Measurements from ENCODE around the gene OR12D1. TPM values are rescaled to one million over a fixed set of nuclear protein-coding genes. Genes with fewer than 3 reads are reported as not detected.

Gene OR12D1
- total and polyA plus RNA-seq, 2 experiments from 2014 or later: not detected

DNA sequence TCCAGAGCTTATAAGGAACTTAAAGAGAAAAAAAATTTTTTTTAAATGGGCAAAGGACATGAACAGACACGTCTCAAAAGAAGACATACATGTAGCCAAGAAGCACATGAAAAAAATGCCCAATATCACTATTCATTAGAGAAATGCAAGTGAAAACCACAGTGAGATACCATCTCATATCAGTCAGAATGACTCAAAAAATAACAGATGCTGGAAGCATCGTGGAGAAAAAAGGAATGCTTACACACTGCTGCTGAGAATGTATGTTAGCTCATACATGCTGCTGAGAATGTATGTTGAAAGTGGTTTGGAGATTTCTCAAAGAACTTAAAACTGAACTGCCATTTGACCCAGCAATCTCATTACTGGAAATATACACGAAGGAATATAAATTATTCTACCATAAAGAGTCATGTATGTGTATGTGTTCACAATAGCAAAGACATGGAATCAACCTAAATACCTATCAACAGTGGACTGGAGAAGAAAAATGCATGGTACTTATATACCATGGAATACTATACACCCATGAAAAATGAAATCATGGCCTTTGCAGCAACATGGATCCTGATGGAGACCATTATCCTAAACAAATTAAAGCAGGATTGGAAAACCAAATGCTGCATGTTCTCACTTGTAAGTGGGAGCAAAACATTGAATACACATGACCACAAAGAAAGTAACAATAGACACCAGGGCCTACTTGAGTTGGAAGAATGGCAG, 36.9 kb downstream of the OR12D1 start:
- Histone ChIP-seq H3K4me1 (ENCODE audit: low read depth) (no peaks in the 10 kb centered on the region), H3K9me3 (ENCODE audit: low read depth) (no peaks in the 10 kb centered on the region)

DNA sequence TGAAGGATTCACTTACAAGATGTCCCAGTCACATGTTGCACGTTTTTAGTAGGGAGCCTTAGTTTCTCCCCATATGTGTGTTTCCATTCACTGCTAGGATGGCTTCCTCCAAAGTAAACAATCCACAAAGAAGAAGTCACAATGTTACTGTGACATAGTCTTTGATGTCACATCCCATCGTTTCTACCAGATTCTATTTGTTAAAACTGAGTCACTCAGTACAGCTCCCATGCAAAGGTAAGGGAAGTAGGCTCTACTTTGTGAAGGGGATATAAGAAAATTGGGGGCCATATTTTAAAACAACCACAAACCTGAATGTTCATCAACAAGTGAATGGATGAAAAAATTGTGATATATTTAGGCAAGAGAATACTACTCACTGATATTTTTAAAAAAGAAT, 42.2 kb downstream of the OR12D1 start, which contains the start of the genes OR11A1 and OR2H1:
OR11A1 (minus strand) TSS at position 101 of the 400 bp plus-strand sequence. CDS start 29,430 bp downstream, outside the sequence.
OR2H1 (plus strand) TSS at position 185 of the 400 bp plus-strand sequence. CDS start 4,615 bp downstream, outside the sequence.
- no peaks in the 10 kb centered on the region for H3K27me3 ChIP-seq
- TF ChIP-seq, protein P1, sequence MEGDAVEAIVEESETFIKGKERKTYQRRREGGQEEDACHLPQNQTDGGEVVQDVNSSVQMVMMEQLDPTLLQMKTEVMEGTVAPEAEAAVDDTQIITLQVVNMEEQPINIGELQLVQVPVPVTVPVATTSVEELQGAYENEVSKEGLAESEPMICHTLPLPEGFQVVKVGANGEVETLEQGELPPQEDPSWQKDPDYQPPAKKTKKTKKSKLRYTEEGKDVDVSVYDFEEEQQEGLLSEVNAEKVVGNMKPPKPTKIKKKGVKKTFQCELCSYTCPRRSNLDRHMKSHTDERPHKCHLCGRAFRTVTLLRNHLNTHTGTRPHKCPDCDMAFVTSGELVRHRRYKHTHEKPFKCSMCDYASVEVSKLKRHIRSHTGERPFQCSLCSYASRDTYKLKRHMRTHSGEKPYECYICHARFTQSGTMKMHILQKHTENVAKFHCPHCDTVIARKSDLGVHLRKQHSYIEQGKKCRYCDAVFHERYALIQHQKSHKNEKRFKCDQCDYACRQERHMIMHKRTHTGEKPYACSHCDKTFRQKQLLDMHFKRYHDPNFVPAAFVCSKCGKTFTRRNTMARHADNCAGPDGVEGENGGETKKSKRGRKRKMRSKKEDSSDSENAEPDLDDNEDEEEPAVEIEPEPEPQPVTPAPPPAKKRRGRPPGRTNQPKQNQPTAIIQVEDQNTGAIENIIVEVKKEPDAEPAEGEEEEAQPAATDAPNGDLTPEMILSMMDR (IDR thresholded peaks at IDR 0.05; ENCODE audit: low read depth, low read length): no peak
- H3K9me3 ChIP-seq (ENCODE audit: low read depth): no peaks in the 10 kb centered on the region
- no peaks in the 10 kb centered on the region for H3K4me1 ChIP-seq (ENCODE audit: low read depth)
- DNase-seq (ENCODE audit: low read depth in 1 of 2, low spot score in 1 of 2): no peak
- no peaks in the 10 kb centered on the region for H3K36me3 ChIP-seq
- no peak within 1 kb of the TSS for H3K27ac ChIP-seq
- H3K4me3 ChIP-seq: no peak within 1 kb of the TSS

More for the DNA sequence above, 36.9 kb downstream of the OR12D1 start:
- no peaks in the 10 kb centered on the region for H3K27me3 ChIP-seq
- DNase-seq (ENCODE audit: low read depth in 1 of 2, low spot score in 1 of 2): no peak
- H3K27ac ChIP-seq: no peak overlapping the region
- TF ChIP-seq, protein P1 (IDR thresholded peaks at IDR 0.05; ENCODE audit: low read depth, low read length): no peak
- H3K36me3 ChIP-seq: no peaks in the 10 kb centered on the region
- H3K4me3 ChIP-seq: no peak overlapping the region

DNA sequence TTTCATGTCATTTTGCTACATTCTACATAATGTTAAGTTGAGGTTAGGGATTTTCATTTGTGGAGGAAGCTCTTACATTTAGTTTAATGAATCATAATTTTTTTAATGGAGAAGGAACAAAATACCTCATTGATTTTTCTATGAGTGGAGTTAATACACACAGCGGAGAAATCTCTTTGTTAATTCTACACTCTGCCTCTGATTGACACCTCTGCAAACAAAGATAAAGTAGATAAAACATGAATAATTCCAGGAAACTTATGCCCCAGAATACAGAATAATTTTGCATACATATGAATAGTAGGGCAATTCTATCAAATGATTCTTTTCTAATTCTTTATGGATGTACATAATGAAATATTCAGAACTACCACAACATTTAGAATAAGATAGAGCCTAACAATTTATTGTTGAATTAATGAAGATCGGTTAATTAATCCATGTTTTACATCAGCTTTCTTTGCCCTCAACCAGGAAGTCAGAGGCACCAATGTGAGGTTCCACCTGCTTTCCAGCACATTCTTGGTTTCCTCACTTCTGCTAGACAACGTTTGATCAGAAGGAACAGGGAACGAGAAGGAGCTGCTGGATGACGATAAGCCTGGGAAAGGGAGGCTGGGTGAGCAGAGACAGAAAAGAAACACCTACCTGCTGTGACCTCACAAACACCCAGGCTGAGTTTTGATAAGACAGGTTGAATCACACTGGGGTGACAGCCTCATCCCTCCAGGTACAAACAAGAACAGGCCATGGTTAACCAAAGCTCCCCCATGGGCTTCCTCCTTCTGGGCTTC, 46.5 kb downstream of the OR12D1 start:
- no peak for DNase-seq (ENCODE audit: low read depth in 1 of 2, low spot score in 1 of 2)
- no peaks in the 10 kb centered on the region for H3K27me3 ChIP-seq
- H3K4me3 ChIP-seq: no peak overlapping the region
- no peak overlapping the region for H3K27ac ChIP-seq
- H3K36me3 ChIP-seq: no peaks in the 10 kb centered on the region
- no peaks in the 10 kb centered on the region for H3K4me1 ChIP-seq (ENCODE audit: low read depth)
- H3K9me3 ChIP-seq (ENCODE audit: low read depth): no peaks in the 10 kb centered on the region
- TF ChIP-seq, protein P1 (IDR thresholded peaks at IDR 0.05; ENCODE audit: low read depth, low read length): no peak

DNA sequence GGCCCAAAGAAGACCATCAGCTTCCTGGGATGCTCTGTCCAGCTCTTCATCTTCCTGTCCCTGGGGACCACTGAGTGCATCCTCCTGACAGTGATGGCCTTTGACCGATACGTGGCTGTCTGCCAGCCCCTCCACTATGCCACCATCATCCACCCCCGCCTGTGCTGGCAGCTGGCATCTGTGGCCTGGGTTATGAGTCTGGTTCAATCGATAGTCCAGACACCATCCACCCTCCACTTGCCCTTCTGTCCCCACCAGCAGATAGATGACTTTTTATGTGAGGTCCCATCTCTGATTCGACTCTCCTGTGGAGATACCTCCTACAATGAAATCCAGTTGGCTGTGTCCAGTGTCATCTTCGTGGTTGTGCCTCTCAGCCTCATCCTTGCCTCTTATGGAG, 47.3 kb downstream of the OR12D1 start:
- TF ChIP-seq, protein P1 (IDR thresholded peaks at IDR 0.05; ENCODE audit: low read depth, low read length): no peak
- Histone ChIP-seq H3K4me1 (ENCODE audit: low read depth) (no peaks in the 10 kb centered on the region), H3K4me3 (no peak overlapping the region), H3K27ac (no peak overlapping the region), H3K27me3 (no peaks in the 10 kb centered on the region), H3K36me3 (no peaks in the 10 kb centered on the region), H3K9me3 (ENCODE audit: low read depth) (no peaks in the 10 kb centered on the region)
- DNase-seq (ENCODE audit: low read depth in 1 of 2, low spot score in 1 of 2): no peak

DNA sequence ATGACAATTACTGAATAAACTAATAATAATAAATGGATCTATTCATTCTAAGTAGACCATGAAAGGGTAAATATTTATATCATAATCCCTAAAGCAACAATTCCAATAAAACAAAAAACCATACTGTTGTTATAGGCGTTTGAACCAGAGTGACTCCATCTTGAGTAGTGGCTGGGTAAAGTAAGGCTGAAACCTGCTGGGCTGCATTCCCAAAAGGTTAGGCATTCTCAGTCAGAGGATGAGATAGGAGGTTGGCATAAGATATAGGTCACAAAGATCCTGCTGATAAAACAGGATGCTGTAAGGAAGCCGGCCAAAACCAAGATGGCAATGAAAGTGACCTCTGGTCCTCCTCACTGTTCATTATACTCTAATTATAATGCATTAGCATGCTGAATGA, 50.6 kb downstream of the OR12D1 start:
- H3K27ac ChIP-seq: no peak overlapping the region
- no peaks in the 10 kb centered on the region for H3K27me3 ChIP-seq
- H3K4me3 ChIP-seq: no peak overlapping the region
- no peak for DNase-seq (ENCODE audit: low read depth in 1 of 2, low spot score in 1 of 2)
- no peaks in the 10 kb centered on the region for H3K36me3 ChIP-seq
- H3K4me1 ChIP-seq (ENCODE audit: low read depth): no peaks in the 10 kb centered on the region
- TF ChIP-seq, protein P1 (IDR thresholded peaks at IDR 0.05; ENCODE audit: low read depth, low read length): no peak
- H3K9me3 ChIP-seq (ENCODE audit: low read depth): no peaks in the 10 kb centered on the region

Measured in cardiac muscle cell (in vitro differentiated cells and primary cell).